ENCODE data around the gene SLC7A5.
"Not testable (repeated sequence)": the region's sequence is repeated elsewhere in the genome, so short reads cannot be mapped to it uniquely, and the experiment has no call there.

SLC7A5 gene

GRCh38 chr16:87830673-87831420 lies 38.5 kb downstream of the SLC7A5 start:
- Histone ChIP-seq H3K27ac (peak overlapping the region; percentile 65), H4K20me1 (peaks cover 77% of the 10 kb centered on the region), H3K4me3 (peak overlapping the region; percentile 24; the same call in 1 of the 2 replicates), H3K36me3 (peaks cover 51% of the 10 kb centered on the region), H3K27me3 (no peaks in the 10 kb centered on the region), H3K4me2 (peak overlapping the region; percentile 97), H3K4me1 (peaks cover 86% of the 10 kb centered on the region), H3K9ac (peak overlapping the region; percentile 47), H3K9me3 (no peaks in the 10 kb centered on the region)
- TF ChIP-seq Cebpa-rat (IDR thresholded peaks at IDR 0.05), result no peak

DNA sequence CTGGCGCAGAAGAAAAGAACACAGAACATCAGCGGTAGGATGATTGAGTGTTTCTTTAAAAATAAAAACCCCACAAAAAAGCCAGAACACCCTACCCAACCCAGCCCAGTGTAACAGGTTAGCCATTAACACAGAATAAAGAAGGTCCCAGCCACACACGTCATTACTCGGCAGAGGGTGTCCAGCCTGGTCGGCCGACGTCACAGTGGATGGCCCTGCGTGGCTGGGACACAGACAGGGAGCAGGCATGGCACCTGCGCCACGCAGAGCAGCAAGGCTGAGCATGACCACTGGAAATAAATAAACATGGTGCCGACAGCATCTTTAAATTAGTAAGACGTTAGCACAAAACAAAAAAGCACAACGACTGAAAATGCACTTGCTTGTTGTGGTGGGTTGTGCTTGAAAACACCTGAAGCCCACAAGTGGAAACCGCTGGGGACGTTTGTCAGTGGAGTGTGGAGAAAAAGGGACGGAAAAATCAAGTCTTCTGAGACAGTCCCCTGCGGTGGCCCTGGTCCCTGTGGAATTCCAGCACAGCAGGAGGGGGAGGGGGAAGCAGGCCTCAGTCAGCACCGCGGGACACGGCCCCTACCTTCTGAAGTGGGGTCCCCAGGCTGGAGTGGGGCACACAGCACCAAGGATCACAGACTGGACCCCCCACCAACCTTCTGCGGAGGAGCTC lies 39.2 kb downstream of the SLC7A5 start:
- H3K36me3 ChIP-seq, result peaks cover 44% of the 10 kb centered on the region
- peak overlapping the region; percentile 24; the same call in 1 of the 2 replicates for H3K4me3 ChIP-seq
- no peaks in the 10 kb centered on the region for H3K27me3 ChIP-seq
- peaks cover 70% of the 10 kb centered on the region for H4K20me1 ChIP-seq
- peak overlapping the region; percentile 97 for H3K4me2 ChIP-seq
- peaks cover 86% of the 10 kb centered on the region for H3K4me1 ChIP-seq
- TF ChIP-seq Cebpa-rat (IDR thresholded peaks at IDR 0.05), result no peak
- no peaks in the 10 kb centered on the region for H3K9me3 ChIP-seq
- peak overlapping the region; percentile 65 for H3K27ac ChIP-seq
- H3K9ac ChIP-seq, result peak overlapping the region; percentile 66

DNA sequence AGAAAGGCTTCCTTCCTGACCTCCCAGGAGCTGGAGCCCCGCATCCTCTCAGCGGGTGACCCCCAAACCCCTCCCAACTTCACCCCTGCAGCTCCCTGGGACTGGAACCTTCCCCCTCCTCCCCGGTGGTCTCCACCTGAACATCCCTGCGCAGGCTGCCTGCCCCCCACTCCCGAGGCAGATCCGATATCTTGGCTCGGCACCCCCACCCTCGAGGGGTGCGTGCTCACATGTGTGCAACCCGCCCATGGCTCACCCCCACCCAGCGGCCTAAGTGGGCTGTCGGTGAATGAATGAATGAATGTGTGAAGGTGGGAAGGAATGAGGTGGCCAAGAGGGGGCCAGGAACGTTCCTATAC lies 39.7 kb downstream of the SLC7A5 start:
- peaks cover 86% of the 10 kb centered on the region for H3K4me1 ChIP-seq

DNA sequence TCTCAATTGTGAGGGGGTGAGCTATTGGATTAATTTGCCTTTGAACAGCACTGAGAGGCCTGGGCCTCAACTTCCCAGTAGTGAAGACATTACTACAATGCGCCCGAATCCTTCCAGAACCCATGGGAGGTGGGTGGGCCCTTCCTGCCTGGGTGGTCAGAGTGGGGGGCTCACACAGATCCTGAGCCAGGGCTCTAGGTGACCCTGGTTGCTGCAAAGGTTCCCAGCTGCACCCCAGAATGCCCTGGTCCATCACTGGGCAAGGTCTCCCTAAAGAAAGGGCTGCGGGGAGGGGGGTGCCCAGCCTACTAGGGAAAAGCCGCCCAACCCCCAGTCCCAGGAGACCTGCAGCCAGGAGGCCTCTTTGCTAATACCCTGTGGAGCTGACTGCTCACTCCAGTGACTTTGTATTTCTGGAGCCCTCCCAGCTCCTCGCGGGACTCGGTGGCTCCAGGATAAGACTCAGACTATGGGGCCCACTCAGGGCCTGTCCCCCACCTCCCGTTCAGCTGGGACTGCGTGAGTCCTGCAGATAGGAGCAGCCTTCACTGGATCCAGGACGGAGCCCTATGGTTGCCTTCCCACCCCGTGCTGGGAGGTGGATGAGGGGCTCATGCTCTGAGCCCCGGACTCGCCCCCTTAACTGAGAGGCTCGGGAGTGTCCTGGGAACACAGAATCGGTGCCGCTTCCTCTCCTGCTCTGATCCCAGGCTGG lies 40.2 kb downstream of the SLC7A5 start:
- peak overlapping the region; percentile 65 for H3K27ac ChIP-seq
- H3K36me3 ChIP-seq, result peaks cover 33% of the 10 kb centered on the region

More for the DNA sequence above, 39.7 kb downstream of the SLC7A5 start:
- H3K36me3 ChIP-seq, result peaks cover 39% of the 10 kb centered on the region
- peak overlapping the region; percentile 65 for H3K27ac ChIP-seq
- peak overlapping the region; percentile 24 for H3K4me3 ChIP-seq
- peak overlapping the region; percentile 66; the same call in 1 of the 2 replicates for H3K9ac ChIP-seq
- H3K4me2 ChIP-seq, result peak overlapping the region; percentile 97
- peaks cover 65% of the 10 kb centered on the region for H4K20me1 ChIP-seq
- TF ChIP-seq Cebpa-rat (IDR thresholded peaks at IDR 0.05), result no peak
- H3K9me3 ChIP-seq, result no peaks in the 10 kb centered on the region
- no peaks in the 10 kb centered on the region for H3K27me3 ChIP-seq

DNA sequence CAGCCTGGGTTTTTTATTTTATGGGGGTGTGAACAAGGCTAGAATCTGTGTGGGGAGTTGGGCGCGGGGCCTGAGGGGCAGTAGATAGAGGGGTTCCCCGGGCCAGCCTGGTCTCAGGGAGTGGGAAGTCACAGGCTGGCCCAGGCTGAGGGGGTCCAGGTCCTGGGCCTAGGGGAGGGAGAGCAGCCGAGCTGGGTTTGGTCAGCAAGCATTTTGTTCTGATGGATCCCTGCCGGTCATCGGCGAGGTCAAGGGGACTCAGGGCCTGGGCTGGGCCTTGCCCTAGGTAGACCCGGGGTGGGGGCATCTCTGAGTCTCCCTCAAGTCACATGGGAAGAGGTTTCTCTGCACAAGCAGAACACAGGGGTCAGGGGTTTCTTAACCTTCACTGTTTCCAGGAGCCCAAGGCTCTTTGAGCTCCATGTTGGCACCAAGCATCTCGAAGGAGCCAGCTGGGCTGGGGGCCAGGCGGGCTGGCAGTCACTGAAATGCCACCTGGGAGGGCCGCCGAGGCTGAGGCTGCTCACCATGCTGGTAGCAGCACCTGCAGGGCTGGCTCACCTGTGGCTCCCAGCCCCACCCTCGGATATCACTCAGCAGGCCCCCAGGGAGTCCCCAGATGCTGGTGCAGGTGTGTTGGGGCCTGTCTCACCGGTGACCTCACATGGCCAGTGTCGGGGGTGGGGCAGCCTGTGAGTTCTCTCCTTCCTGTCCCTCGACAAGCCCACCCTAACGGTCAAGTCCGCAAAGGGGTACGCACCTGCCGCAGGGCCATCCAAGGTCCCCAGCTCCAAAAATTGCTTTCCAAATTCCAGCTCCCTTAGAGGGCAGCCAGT lies 41.0 kb downstream of the SLC7A5 start:
- Histone ChIP-seq H3K27me3 (no peaks in the 10 kb centered on the region), H3K4me1 (peaks cover 86% of the 10 kb centered on the region), H3K9ac (no peak overlapping the region), H3K36me3 (peaks cover 26% of the 10 kb centered on the region), H4K20me1 (peaks cover 52% of the 10 kb centered on the region), H3K4me3 (no peak overlapping the region; the same call in 1 of the 2 replicates), H3K4me2 (peak overlapping the region; percentile 97), H3K27ac (peak overlapping the region; percentile 65), H3K9me3 (no peaks in the 10 kb centered on the region)
- TF ChIP-seq Cebpa-rat (IDR thresholded peaks at IDR 0.05), result no peak

More for the DNA sequence above, 40.2 kb downstream of the SLC7A5 start:
- Histone ChIP-seq H3K27me3 (no peaks in the 10 kb centered on the region), H3K9me3 (no peaks in the 10 kb centered on the region), H3K4me3 (peak overlapping the region; percentile 24), H3K4me2 (peak overlapping the region; percentile 97), H4K20me1 (peaks cover 59% of the 10 kb centered on the region), H3K4me1 (peaks cover 86% of the 10 kb centered on the region), H3K9ac (peak overlapping the region; percentile 66; the same call in 1 of the 2 replicates)
- TF ChIP-seq Cebpa-rat (IDR thresholded peaks at IDR 0.05), result no peak

GRCh38 chr16:87827588-87827915 lies 41.8 kb downstream of the SLC7A5 start:
- H3K27me3 ChIP-seq, H3K9me3 ChIP-seq, H3K4me3 ChIP-seq, H3K27ac ChIP-seq, H3K9ac ChIP-seq: not testable (repeated sequence)
- Histone ChIP-seq H3K36me3 (peaks cover 20% of the 10 kb centered on the region), H3K4me2 (peak overlapping the region; percentile 97; the same call in 1 of the 2 replicates), H4K20me1 (peaks cover 44% of the 10 kb centered on the region), H3K4me1 (peaks cover 86% of the 10 kb centered on the region)

DNA sequence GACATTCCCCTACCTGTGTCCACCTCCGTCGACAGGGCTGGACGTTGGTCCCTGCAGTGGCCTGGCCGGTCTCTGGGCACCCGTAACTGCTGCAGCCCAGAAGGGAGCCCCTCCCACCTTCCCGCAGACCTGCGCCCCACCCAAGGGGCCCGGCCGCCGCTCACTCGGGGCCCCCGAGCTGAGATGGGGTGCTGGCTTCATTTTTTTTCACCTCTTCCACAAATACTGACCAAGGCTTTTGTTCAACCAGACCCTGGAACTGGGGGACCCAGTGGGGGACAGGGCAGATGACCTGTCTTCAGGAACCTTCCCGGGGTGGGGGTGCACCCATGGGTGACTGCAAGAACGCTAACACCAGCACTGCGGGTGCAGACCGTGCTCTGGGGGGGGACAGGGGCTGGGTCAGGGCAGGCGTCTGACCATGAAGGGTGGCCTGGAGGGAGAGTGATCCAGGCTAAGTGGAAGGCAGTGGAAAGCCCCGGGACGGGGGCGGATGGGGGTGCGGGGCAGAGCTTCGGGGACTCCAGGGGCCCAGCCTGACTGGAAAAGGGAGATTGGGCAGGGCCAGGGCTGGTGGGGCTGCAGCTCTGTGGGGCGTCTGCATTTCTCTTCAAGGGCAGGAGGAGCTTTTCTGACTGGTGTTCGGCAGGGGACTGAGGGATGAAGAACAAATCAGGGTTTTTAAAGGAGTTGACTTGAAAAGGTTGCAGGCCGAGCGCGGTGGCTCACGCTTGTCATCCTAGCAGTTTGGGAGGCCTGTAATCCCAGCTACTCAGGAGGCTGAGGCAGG lies 42.3 kb downstream of the SLC7A5 start:
- H3K27ac ChIP-seq, result no peak overlapping the region
- peak overlapping the region; percentile 97; the same call in 1 of the 2 replicates for H3K4me2 ChIP-seq
- H3K4me1 ChIP-seq, result peaks cover 86% of the 10 kb centered on the region

GRCh38 chr16:87826407-87826797 lies 42.9 kb downstream of the SLC7A5 start:
- H3K9ac ChIP-seq, H3K9me3 ChIP-seq, H3K27me3 ChIP-seq, H3K4me3 ChIP-seq, H3K27ac ChIP-seq, H3K4me2 ChIP-seq, H3K36me3 ChIP-seq: not testable (repeated sequence)
- H4K20me1 ChIP-seq, result peaks cover 33% of the 10 kb centered on the region
- peaks cover 86% of the 10 kb centered on the region for H3K4me1 ChIP-seq

More for the DNA sequence above, 42.3 kb downstream of the SLC7A5 start:
- Histone ChIP-seq H3K36me3 (peaks cover 15% of the 10 kb centered on the region), H4K20me1 (peaks cover 39% of the 10 kb centered on the region), H3K9ac (no peak overlapping the region), H3K9me3 (no peaks in the 10 kb centered on the region), H3K4me3 (no peak overlapping the region), H3K27me3 (no peaks in the 10 kb centered on the region)
- TF ChIP-seq Cebpa-rat (IDR thresholded peaks at IDR 0.05), result no peak

- H3K27me3 ChIP-seq, H3K27ac ChIP-seq, H3K9me3 ChIP-seq: not testable (repeated sequence)
Observed at GRCh38 chr16:87825842-87826120, 43.5 kb downstream of the SLC7A5 start.

More at GRCh38 chr16:87825842-87826120, 43.5 kb downstream of the SLC7A5 start:
- H4K20me1 ChIP-seq, result peaks cover 27% of the 10 kb centered on the region
- H3K4me3 ChIP-seq, H3K36me3 ChIP-seq, H3K9ac ChIP-seq: not testable (repeated sequence)
- peak overlapping the region; percentile 81 for H3K4me2 ChIP-seq
- peaks cover 86% of the 10 kb centered on the region for H3K4me1 ChIP-seq

Data from BLaER1 (cell line).